GM12891 (cell line): ENCODE results near the gene MBD4.

Experiments used
- DNase-seq: peaks from one replicate; pipeline ENCODE4 v3.0.0; 2011; ENCODE audit warnings: low spot score; ENCODE audit not compliant: insufficient read length
- FAIRE-seq: peaks from 2 replicates; lab custom pipeline; 2011; peaks lifted over from hg19 to GRCh38; lab: Jason Lieb, UNC
- PAX5 ChIP-seq: IDR thresholded peaks from 2 replicates; pipeline ENCODE4 v1.6.1; 2011; ENCODE audit warnings: low read length, moderate library complexity, mild to moderate bottlenecking; ENCODE audit not compliant: insufficient read depth, severe bottlenecking
- POLR2A ChIP-seq: IDR thresholded peaks from 2 replicates; pipeline ENCODE4 v1.6.1; 2011; ENCODE audit warnings: low read depth, low read length, control low read depth
- POLR2AphosphoS5 ChIP-seq: IDR thresholded peaks from 2 replicates; pipeline ENCODE4 v1.6.1; 2011; ENCODE audit warnings: low read depth, low read length, control low read depth
- POU2F2 ChIP-seq: IDR thresholded peaks from 2 replicates; pipeline ENCODE4 v1.6.1; 2011; ENCODE audit warnings: low read depth, mild to moderate bottlenecking, control low read depth, low read length, moderate library complexity
- SPI1 ChIP-seq: IDR thresholded peaks from 2 replicates; pipeline ENCODE4 v1.6.1; 2011; ENCODE audit warnings: low read depth, low read length, control low read depth
- TAF1 ChIP-seq: IDR thresholded peaks from 2 replicates; pipeline ENCODE4 v1.6.1; 2011; ENCODE audit warnings: low read depth, low read length, control low read depth

The MBD4 gene

GRCh38 chr3:129383292-129383860 lies 56.4 kb downstream of the MBD4 start:
- FAIRE-seq (peak; percentile 69), DNase-seq (peak; percentile 75)
- TF ChIP-seq SPI1 (no peak), PAX5 (no peak), POLR2A (no peak), POU2F2 (no peak), TAF1 (no peak), POLR2AphosphoS5 (no peak)

DNA sequence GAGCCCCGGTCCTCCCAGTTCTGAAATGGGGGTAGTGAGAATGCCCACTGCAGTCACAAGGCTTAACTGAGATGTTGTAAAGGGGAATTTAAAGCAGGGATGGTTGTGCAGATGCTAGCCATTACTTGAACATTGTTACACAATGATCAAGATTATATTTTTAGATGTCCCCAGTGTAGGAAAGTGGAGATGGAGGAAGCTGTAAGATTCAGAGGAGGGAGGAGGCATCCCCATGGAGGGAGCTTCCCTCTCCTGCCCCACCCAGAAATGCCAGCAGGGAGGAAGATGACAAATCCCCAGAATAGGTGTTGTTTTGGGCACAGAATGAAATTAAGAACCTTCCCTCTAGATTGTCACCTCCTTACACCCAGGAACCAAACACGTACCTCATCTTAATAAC lies 57.4 kb downstream of the MBD4 start:
- DNase-seq (no peak), FAIRE-seq (no peak)
- TF ChIP-seq PAX5 (no peak), TAF1 (no peak), SPI1 (no peak), POLR2A (no peak)
